Keratinocyte (primary cell): ENCODE results near the gene SGCB. TPM values are rescaled to one million over a fixed set of nuclear protein-coding genes. Genes with fewer than 3 reads are reported as not detected.

Source experiments
- DNase-seq: peaks from one replicate; pipeline ENCODE4 v3.0.0-alpha.2; 2011; ENCODE audit warnings: low read depth, missing footprints, low spot score
- FAIRE-seq: peaks from 2 replicates; lab custom pipeline; 2011; peaks lifted over from hg19 to GRCh38; lab: Jason Lieb, UNC
- H2AFZ ChIP-seq: 2 replicates; pipeline ENCODE4 v1.6.0; 2012; ENCODE audit warnings: low read length, control low read depth, inconsistent platforms; ENCODE audit not compliant: control insufficient read depth
- H3K27ac ChIP-seq: 2 replicates; pipeline ENCODE4 v1.5.1; 2011; ENCODE audit warnings: low read length; ENCODE audit not compliant: control insufficient read depth, insufficient read depth
- H3K27me3 ChIP-seq: 3 replicates; pipeline ENCODE4 v1.6.0; 2011; ENCODE audit warnings: low read length; ENCODE audit not compliant: control insufficient read depth, insufficient read depth; ENCODE audit errors: extremely low read depth
- H3K36me3 ChIP-seq, 2 experiments: 2 replicates in 1 of 2; 3 replicates in 1 of 2; pipeline ENCODE4 v1.5.1; 2011; ENCODE audit warnings: low read length in 2 of 2, mild to moderate bottlenecking in 1 of 2; ENCODE audit not compliant: control insufficient read depth in 2 of 2, insufficient read depth in 2 of 2; ENCODE audit errors: extremely low read depth in 1 of 2
- H3K4me1 ChIP-seq: 3 replicates; pipeline ENCODE4 v1.5.1; 2011; ENCODE audit warnings: low read length; ENCODE audit not compliant: control insufficient read depth, insufficient read depth; ENCODE audit errors: extremely low read depth
- H3K4me2 ChIP-seq: 3 replicates; pipeline ENCODE4 v1.6.0; 2011; ENCODE audit warnings: low read depth, low read length; ENCODE audit not compliant: control insufficient read depth, insufficient read depth; ENCODE audit errors: extremely low read depth
- H3K4me3 ChIP-seq, 3 experiments: fragments of 200-600 bp in 1 of 3; sonication (generic) in 1 of 3; 2 replicates in 2 of 3; 3 replicates in 1 of 3; pipeline ENCODE4 v1.5.1; 2011 to 2016; ENCODE audit warnings: low read length in 3 of 3, mild to moderate bottlenecking in 3 of 3, control low read depth in 2 of 3, inconsistent platforms in 1 of 3, low read depth in 1 of 3, mixed read lengths in 1 of 3, mixed run types in 1 of 3, moderate library complexity in 1 of 3; ENCODE audit not compliant: control insufficient read depth in 2 of 3, insufficient read depth in 2 of 3; ENCODE audit errors: extremely low read depth in 1 of 3
- H3K79me2 ChIP-seq: 2 replicates; pipeline ENCODE4 v1.6.0; 2012; ENCODE audit warnings: low read length; ENCODE audit not compliant: control insufficient read depth, insufficient read depth
- H3K9ac ChIP-seq: 3 replicates; pipeline ENCODE4 v1.6.0; 2011; ENCODE audit warnings: low read length; ENCODE audit not compliant: control insufficient read depth, insufficient read depth; ENCODE audit errors: extremely low read depth
- H3K9me1 ChIP-seq: 3 replicates; pipeline ENCODE4 v1.6.0; 2011; ENCODE audit warnings: low read length; ENCODE audit not compliant: control insufficient read depth, insufficient read depth; ENCODE audit errors: extremely low read depth
- H3K9me3 ChIP-seq: 2 replicates; pipeline ENCODE4 v1.5.1; 2012; ENCODE audit warnings: low read depth, low read length; ENCODE audit not compliant: control insufficient read depth
- H4K20me1 ChIP-seq: 3 replicates; pipeline ENCODE4 v1.6.0; 2011; ENCODE audit warnings: low read length; ENCODE audit not compliant: control insufficient read depth, insufficient read depth; ENCODE audit errors: extremely low read depth
- CTCF ChIP-seq, 3 experiments: IDR thresholded peaks in 1 of 3; conservative IDR thresholded peaks in 1 of 3; optimal IDR thresholded peaks in 1 of 3; 2 replicates in 2 of 3; 3 replicates in 1 of 3; pipeline versions ENCODE3 to v1.5.1; 2011; ENCODE audit warnings: low read length in 3 of 3, mild to moderate bottlenecking in 3 of 3, moderate library complexity in 2 of 3, control low read depth in 1 of 3, inconsistent platforms in 1 of 3; ENCODE audit not compliant: insufficient read depth in 2 of 3; ENCODE audit errors: extremely low read depth in 1 of 3
- EZH2 ChIP-seq: IDR thresholded peaks from one replicate; pipeline ENCODE4 v1.6.1; 2012; ENCODE audit warnings: inconsistent platforms, mild to moderate bottlenecking, low read length, moderate library complexity
- dilution Hi-C: fragments of 300-500 bp; cut with MboI; formaldehyde crosslinking; loops from one replicate; pipeline ENCODE4 v1.7.0; 2020; ENCODE audit warnings: low sequenced_read_pairs; ENCODE audit not compliant: extremely low pct_ligation_motif_present
- polyA plus RNA-seq, 5 experiments: library from polyadenylated mRNA; depleted of rRNA in 3 of 5; stranded (reverse) in 3 of 5; stranded (forward) in 1 of 5; unstranded in 1 of 5; fragments of >200 nt; gene quantifications; 1 replicate in 1 of 5; 2 replicates in 3 of 5; 3 replicates in 1 of 5; pipeline versions ENCODE4 v1.2.1 to v1.2.3, GENCODE V29; 2011 to 2012; ENCODE audit warnings: missing spikeins in 2 of 5, low read depth in 1 of 5, low replicate concordance in 1 of 5

SGCB gene
- polyA plus RNA-seq, 1 donor (not counting 4 experiments of a cell fraction or from before 2014, with no cell fraction given): 18.3 TPM

- Histone ChIP-seq H3K4me1 (peaks cover 14% of the 10 kb centered on the region), H2AFZ (no peak overlapping the region), H3K4me3 (no peak overlapping the region), H3K36me3 (no peaks in the 10 kb centered on the region), H3K79me2 (no peaks in the 10 kb centered on the region), H3K4me2 (no peak overlapping the region), H4K20me1 (no peaks in the 10 kb centered on the region), H3K27ac (no peak overlapping the region), H3K27me3 (no peaks in the 10 kb centered on the region), H3K9me3 (no peaks in the 10 kb centered on the region), H3K9me1 (no peaks in the 10 kb centered on the region), H3K9ac (no peak overlapping the region)
- dilution Hi-C loops: no loop called here
- TF ChIP-seq CTCF (optimal IDR thresholded peaks at IDR 0.05 in 1 of 3, IDR thresholded peaks at IDR 0.05 in 1 of 3, conservative IDR thresholded peaks at IDR 0.05 in 1 of 3; ENCODE audit: extremely low read depth in 1 of 3, insufficient read depth in 2 of 3, low read length in 3 of 3): no peak
- TF ChIP-seq EZH2: no peak
- no peak for FAIRE-seq
- no peak for DNase-seq
Measured at GRCh38 chr4:52049266-52049665, 11.2 kb upstream of the SGCB start.

- dilution Hi-C loops: no loop called here
- H3K9ac ChIP-seq: no peak overlapping the region
- no peak overlapping the region for H2AFZ ChIP-seq
- no peak for TF ChIP-seq CTCF (optimal IDR thresholded peaks at IDR 0.05 in 1 of 3, IDR thresholded peaks at IDR 0.05 in 1 of 3, conservative IDR thresholded peaks at IDR 0.05 in 1 of 3; ENCODE audit: extremely low read depth in 1 of 3, insufficient read depth in 2 of 3, low read length in 3 of 3)
- TF ChIP-seq EZH2: no peak
- no peak overlapping the region for H3K4me3 ChIP-seq
- no peaks in the 10 kb centered on the region for H3K9me1 ChIP-seq
- no peaks in the 10 kb centered on the region for H4K20me1 ChIP-seq
- no peaks in the 10 kb centered on the region for H3K79me2 ChIP-seq
- FAIRE-seq: no peak
- no peaks in the 10 kb centered on the region for H3K9me3 ChIP-seq
- no peak for DNase-seq
- no peak overlapping the region for H3K4me2 ChIP-seq
- no peaks in the 10 kb centered on the region for H3K4me1 ChIP-seq
- no peaks in the 10 kb centered on the region for H3K36me3 ChIP-seq
- H3K27ac ChIP-seq: no peak overlapping the region
- no peaks in the 10 kb centered on the region for H3K27me3 ChIP-seq
Measured at GRCh38 chr4:52045028-52045427, 6.9 kb upstream of the SGCB start.
